Activated gamma-delta T cell (primary cell): ENCODE measurements around the gene FBXO17.
"Not testable (repeated sequence)": the region's sequence is repeated elsewhere in the genome, so short reads cannot be mapped to it uniquely, and the experiment has no call there.

ENCODE experiments used
- DNase-seq: peaks from one replicate; lab custom pipeline; 2025; lab: John Stamatoyannopoulos, UW
- total RNA-seq, 2 donors: gene quantifications; one replicate each; lab custom pipeline; 2026; lab: John Stamatoyannopoulos, UW

The FBXO17 gene
- total RNA-seq: 0 to 0.09 reads per million in 2 donors

GRCh38 chr19:38975214-38975860, at the start of gene FBXO17:
Gene FBXO17 (minus strand): TSS chr19:38975742. CDS start chr19:38950319, 25,423 bp downstream.
- DNase-seq: no peak

- no peak for DNase-seq
These were observed 49.5 kb upstream of the FBXO17 start for GRCh38 chr19:39024875-39025641.

- no peak for DNase-seq
These were observed 45.5 kb upstream of the FBXO17 start for GRCh38 chr19:39021063-39021462.

GRCh38 chr19:39017646-39018045, 42.1 kb upstream of the FBXO17 start:
- DNase-seq: no peak

GRCh38 chr19:39017026-39017425, 41.5 kb upstream of the FBXO17 start:
- no peak for DNase-seq

- no peak for DNase-seq
These were observed 38.5 kb upstream of the FBXO17 start for GRCh38 chr19:39014037-39014436.

- no peak for DNase-seq
These were observed 33.5 kb upstream of the FBXO17 start for GRCh38 chr19:39009001-39009400.

GRCh38 chr19:39008137-39008536, 32.6 kb upstream of the FBXO17 start:
- DNase-seq: no peak

GRCh38 chr19:39007096-39007495, 31.6 kb upstream of the FBXO17 start:
- no peak for DNase-seq

GRCh38 chr19:39004403-39004802, 28.9 kb upstream of the FBXO17 start:
- DNase-seq: no peak

- DNase-seq: no peak
These were observed 28.3 kb upstream of the FBXO17 start for GRCh38 chr19:39003796-39004195.

- DNase-seq: no peak
These were observed 27.6 kb upstream of the FBXO17 start for GRCh38 chr19:39003188-39003587.

GRCh38 chr19:39001041-39001440, 25.5 kb upstream of the FBXO17 start:
- DNase-seq: no peak

- not testable (repeated sequence) for DNase-seq
These were observed 22.0 kb upstream of the FBXO17 start for GRCh38 chr19:38997576-38997975.

GRCh38 chr19:38993271-38993670, 17.7 kb upstream of the FBXO17 start:
- no peak for DNase-seq

GRCh38 chr19:38990949-38991697, 15.6 kb upstream of the FBXO17 start:
- DNase-seq: no peak

- not testable (repeated sequence) for DNase-seq
These were observed 14.1 kb upstream of the FBXO17 start for GRCh38 chr19:38989614-38990013.

GRCh38 chr19:38989066-38989605, 13.6 kb upstream of the FBXO17 start:
- no peak for DNase-seq

GRCh38 chr19:38988627-38989026, 13.1 kb upstream of the FBXO17 start:
- not testable (repeated sequence) for DNase-seq

GRCh38 chr19:38987745-38988144, 12.2 kb upstream of the FBXO17 start:
- not testable (repeated sequence) for DNase-seq

GRCh38 chr19:38985262-38985661, 9.7 kb upstream of the FBXO17 start:
- no peak for DNase-seq
